Activated CD4-positive, alpha-beta T cell treated with anti-CD3 and anti-CD28 coated beads, Interleukin-2, amount 50 U/mL, for 24 hours (primary cell): ENCODE data around the gene TMPRSS11F.
"Not testable (repeated sequence)": the region's sequence is repeated elsewhere in the genome, so short reads cannot be mapped to it uniquely, and the experiment has no call there.

Experiments used
- DNase-seq, 2 donors: peaks; one replicate each; pipeline ENCODE4 v3.0.0-alpha.2; 2020; ENCODE audit warnings: low read depth in 1 of 2, low spot score in 1 of 2

The TMPRSS11F gene

GRCh38 chr4:68129793-68130192 lies at the start of gene TMPRSS11F:
Gene TMPRSS11F (minus strand): TSS chr4:68129869. CDS start chr4:68129820, 49 bp downstream.
- DNase-seq: no peak

- DNase-seq: no peak
Measured at GRCh38 chr4:68176904-68177303, 47.2 kb upstream of the TMPRSS11F start.

- DNase-seq: no peak
Measured at GRCh38 chr4:68176500-68176899, 46.8 kb upstream of the TMPRSS11F start.

- DNase-seq: peak in 1 of 2 donors; percentile 33
Measured at GRCh38 chr4:68175562-68176155, 46.0 kb upstream of the TMPRSS11F start.

GRCh38 chr4:68174389-68174788 lies 44.7 kb upstream of the TMPRSS11F start:
- not testable (repeated sequence) for DNase-seq

- not testable (repeated sequence) for DNase-seq
Measured at GRCh38 chr4:68172147-68172546, 42.5 kb upstream of the TMPRSS11F start.

GRCh38 chr4:68167706-68168105 lies 38.0 kb upstream of the TMPRSS11F start:
- DNase-seq: no peak

- DNase-seq: no peak
Measured at GRCh38 chr4:68167166-68167565, 37.5 kb upstream of the TMPRSS11F start.

GRCh38 chr4:68163754-68164153 lies 34.1 kb upstream of the TMPRSS11F start:
- no peak for DNase-seq

- no peak for DNase-seq
Measured at GRCh38 chr4:68162196-68162595, 32.5 kb upstream of the TMPRSS11F start.

GRCh38 chr4:68152411-68152810 lies 22.7 kb upstream of the TMPRSS11F start:
- DNase-seq: no peak

- no peak for DNase-seq
Measured at GRCh38 chr4:68148800-68149685, 19.4 kb upstream of the TMPRSS11F start.

- DNase-seq: no peak
Measured at GRCh38 chr4:68147079-68147478, 17.4 kb upstream of the TMPRSS11F start.

GRCh38 chr4:68145261-68145660 lies 15.6 kb upstream of the TMPRSS11F start:
- DNase-seq: no peak

GRCh38 chr4:68141852-68142251 lies 12.2 kb upstream of the TMPRSS11F start:
- DNase-seq: no peak

- no peak for DNase-seq
Measured at GRCh38 chr4:68132342-68132741, 2.7 kb upstream of the TMPRSS11F start.

- DNase-seq: no peak
Measured at GRCh38 chr4:68124262-68124661, 5.4 kb downstream of the TMPRSS11F start.

- DNase-seq: no peak
Measured at GRCh38 chr4:68123525-68123924, 6.1 kb downstream of the TMPRSS11F start.

- DNase-seq: no peak
Measured at GRCh38 chr4:68119921-68120320, 9.7 kb downstream of the TMPRSS11F start.

- DNase-seq: no peak
Measured at GRCh38 chr4:68110441-68110840, 19.2 kb downstream of the TMPRSS11F start.

- no peak for DNase-seq
Measured at GRCh38 chr4:68109868-68110267, 19.8 kb downstream of the TMPRSS11F start.

GRCh38 chr4:68082758-68083157 lies 46.9 kb downstream of the TMPRSS11F start:
- no peak for DNase-seq
